CD1c-positive myeloid dendritic cell (primary cell): ENCODE measurements around the gene ARCN1.
A peak's percentile ranks its signal among the peaks of the same experiment; 100 is the strongest.

Source experiments
- DNase-seq: peaks from one replicate; pipeline ENCODE4 v3.0.0-alpha.2; 2016; ENCODE audit errors: extremely low spot score

The ARCN1 gene

GRCh38 chr11:118572061-118572980 lies at the start of gene ARCN1:
ARCN1 (plus strand) TSS chr11:118572409; CDS start chr11:118572548, 139 bp downstream.
- peak; percentile 85 for DNase-seq

GRCh38 chr11:118522571-118523072 lies 49.6 kb upstream of the ARCN1 start:
- no peak for DNase-seq

- DNase-seq = peak; percentile 9
Measured at GRCh38 chr11:118524356-118524755, 47.9 kb upstream of the ARCN1 start.

- no peak for DNase-seq
Measured at GRCh38 chr11:118524757-118525470, 47.3 kb upstream of the ARCN1 start.

- DNase-seq = no peak
Measured at GRCh38 chr11:118526688-118527087, 45.5 kb upstream of the ARCN1 start.

GRCh38 chr11:118527109-118527508 lies 45.1 kb upstream of the ARCN1 start, which contains the start of gene TTC36:
TTC36 (plus strand) TSS chr11:118527474; CDS start chr11:118527495, 21 bp downstream.
- DNase-seq = no peak

- DNase-seq = no peak
Measured at GRCh38 chr11:118528511-118528910, 43.7 kb upstream of the ARCN1 start.

- DNase-seq = no peak
Measured at GRCh38 chr11:118529584-118530175, 42.5 kb upstream of the ARCN1 start.

- DNase-seq = no peak
Measured at GRCh38 chr11:118530180-118530682, 42.0 kb upstream of the ARCN1 start.

GRCh38 chr11:118530683-118531596 lies 41.3 kb upstream of the ARCN1 start, which contains the start of gene TMEM25:
TMEM25 (plus strand) TSS chr11:118531192; CDS start chr11:118531802, 610 bp downstream.
- peak; percentile 33 for DNase-seq

GRCh38 chr11:118531597-118532084 lies 40.6 kb upstream of the ARCN1 start:
- no peak for DNase-seq

GRCh38 chr11:118532091-118532490 lies 40.1 kb upstream of the ARCN1 start:
- no peak for DNase-seq

GRCh38 chr11:118532852-118533768 lies 39.1 kb upstream of the ARCN1 start:
- no peak for DNase-seq

- no peak for DNase-seq
Measured at GRCh38 chr11:118533769-118534729, 38.2 kb upstream of the ARCN1 start.

- no peak for DNase-seq
Measured at GRCh38 chr11:118535261-118535660, 36.9 kb upstream of the ARCN1 start.

- DNase-seq = no peak
Measured at GRCh38 chr11:118536726-118537125, 35.5 kb upstream of the ARCN1 start.

- DNase-seq = no peak
Measured at GRCh38 chr11:118537409-118537980, 34.7 kb upstream of the ARCN1 start.
